Gastrocnemius medialis (tissue), 4 donors: Measurements from ENCODE around the gene MYL2.

Experiments
- POLR2A ChIP-seq, 2 donors: fragments of 450-650 bp; IDR thresholded peaks; one replicate each; pipeline ENCODE4 v1.6.1; 2017; ENCODE audit warnings: antibody characterized with exemption in 2 of 2, mild to moderate bottlenecking in 2 of 2, moderate library complexity in 2 of 2
- TF ChIP-seq, protein P1 (sequence below), 5 experiments: fragments of 450-650 bp in 3 of 5; fragments of 200-600 bp in 2 of 5; sonication (generic) in 2 of 5; IDR thresholded peaks in 4 of 5; conservative IDR thresholded peaks in 1 of 5; 1 replicate in 4 of 5; 2 replicates in 1 of 5; pipeline ENCODE4 v1.5.1; 2016 to 2019; ENCODE audit warnings: antibody characterized with exemption in 5 of 5, mild to moderate bottlenecking in 3 of 5, moderate library complexity in 3 of 5

- TF ChIP-seq, protein P1, sequence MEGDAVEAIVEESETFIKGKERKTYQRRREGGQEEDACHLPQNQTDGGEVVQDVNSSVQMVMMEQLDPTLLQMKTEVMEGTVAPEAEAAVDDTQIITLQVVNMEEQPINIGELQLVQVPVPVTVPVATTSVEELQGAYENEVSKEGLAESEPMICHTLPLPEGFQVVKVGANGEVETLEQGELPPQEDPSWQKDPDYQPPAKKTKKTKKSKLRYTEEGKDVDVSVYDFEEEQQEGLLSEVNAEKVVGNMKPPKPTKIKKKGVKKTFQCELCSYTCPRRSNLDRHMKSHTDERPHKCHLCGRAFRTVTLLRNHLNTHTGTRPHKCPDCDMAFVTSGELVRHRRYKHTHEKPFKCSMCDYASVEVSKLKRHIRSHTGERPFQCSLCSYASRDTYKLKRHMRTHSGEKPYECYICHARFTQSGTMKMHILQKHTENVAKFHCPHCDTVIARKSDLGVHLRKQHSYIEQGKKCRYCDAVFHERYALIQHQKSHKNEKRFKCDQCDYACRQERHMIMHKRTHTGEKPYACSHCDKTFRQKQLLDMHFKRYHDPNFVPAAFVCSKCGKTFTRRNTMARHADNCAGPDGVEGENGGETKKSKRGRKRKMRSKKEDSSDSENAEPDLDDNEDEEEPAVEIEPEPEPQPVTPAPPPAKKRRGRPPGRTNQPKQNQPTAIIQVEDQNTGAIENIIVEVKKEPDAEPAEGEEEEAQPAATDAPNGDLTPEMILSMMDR (IDR thresholded peaks at IDR 0.05 in 4 of 5, conservative IDR thresholded peaks at IDR 0.05 in 1 of 5): no peak
- no peak for TF ChIP-seq POLR2A (IDR thresholded peaks at IDR 0.05)
Observed at GRCh38 chr12:110934093-110934852, 13.9 kb upstream of the MYL2 start.
